H1 (cell line): Measurements from ENCODE around the gene OPCML. TPM values are rescaled to one million over a fixed set of nuclear protein-coding genes. Genes with fewer than 3 reads are reported as not detected.

ENCODE experiments used
- polyA plus RNA-seq, 7 experiments: library from polyadenylated mRNA; depleted of rRNA in 3 of 7; stranded (reverse) in 5 of 7; unstranded in 2 of 7; fragments of >200 nt in 5 of 7; fragments of 200-250 nt in 2 of 7; gene quantifications; 1 replicate in 5 of 7; 2 replicates in 1 of 7; 4 replicates in 1 of 7; pipeline versions ENCODE4 v1.2.1 to v1.2.3, GENCODE V29; 2011 to 2013; ENCODE audit warnings: missing spikeins in 2 of 7, mixed read lengths in 2 of 7
- total RNA-seq: library from RNA; stranded (reverse); fragmentation: NEBNext Ultra II Directional; extraction: Animal tissue kit (Norgen Biotek cat#: 25700); gene quantifications from 2 replicates; pipeline ENCODE4 v1.2.1, GENCODE V29; 2021
- TF ChIP-seq, protein P1 (sequence below), 3 experiments: IDR thresholded peaks; 1 replicate in 2 of 3; 2 replicates in 1 of 3; pipeline versions ENCODE4 v1.5.1 to v1.6.1; 2011; ENCODE audit warnings: low read length in 3 of 3, mild to moderate bottlenecking in 3 of 3, inconsistent platforms in 2 of 3, low read depth in 1 of 3, moderate library complexity in 1 of 3; ENCODE audit not compliant: insufficient read depth in 1 of 3; ENCODE audit errors: control extremely low read depth in 1 of 3

OPCML gene
- total and polyA plus RNA-seq, 2 of the 8 experiments (the other 6 are each of a cell fraction or from before 2014, with no cell fraction given) = 2.3 to 3.1 TPM

DNA sequence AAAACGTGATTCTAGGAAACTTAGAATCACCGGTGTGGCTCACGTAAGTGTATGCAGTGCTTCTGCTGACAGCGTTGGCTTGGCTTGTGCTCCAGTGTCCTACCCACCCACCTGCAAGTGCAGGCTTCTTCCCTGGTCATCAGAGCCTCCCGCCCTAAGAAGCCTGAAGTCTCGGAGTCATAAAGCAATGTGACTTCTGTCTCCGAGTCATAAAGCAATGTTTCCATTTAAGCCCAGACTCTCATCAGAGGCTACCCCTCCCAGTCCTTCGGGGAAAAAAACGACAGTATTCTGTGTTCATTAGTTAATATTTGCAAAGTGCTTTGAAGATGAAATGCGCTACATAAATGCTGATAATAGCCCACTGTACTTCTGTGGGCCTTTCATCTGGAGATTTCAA, 293.8 kb downstream of the OPCML start (continued):
- TF ChIP-seq, protein P1, sequence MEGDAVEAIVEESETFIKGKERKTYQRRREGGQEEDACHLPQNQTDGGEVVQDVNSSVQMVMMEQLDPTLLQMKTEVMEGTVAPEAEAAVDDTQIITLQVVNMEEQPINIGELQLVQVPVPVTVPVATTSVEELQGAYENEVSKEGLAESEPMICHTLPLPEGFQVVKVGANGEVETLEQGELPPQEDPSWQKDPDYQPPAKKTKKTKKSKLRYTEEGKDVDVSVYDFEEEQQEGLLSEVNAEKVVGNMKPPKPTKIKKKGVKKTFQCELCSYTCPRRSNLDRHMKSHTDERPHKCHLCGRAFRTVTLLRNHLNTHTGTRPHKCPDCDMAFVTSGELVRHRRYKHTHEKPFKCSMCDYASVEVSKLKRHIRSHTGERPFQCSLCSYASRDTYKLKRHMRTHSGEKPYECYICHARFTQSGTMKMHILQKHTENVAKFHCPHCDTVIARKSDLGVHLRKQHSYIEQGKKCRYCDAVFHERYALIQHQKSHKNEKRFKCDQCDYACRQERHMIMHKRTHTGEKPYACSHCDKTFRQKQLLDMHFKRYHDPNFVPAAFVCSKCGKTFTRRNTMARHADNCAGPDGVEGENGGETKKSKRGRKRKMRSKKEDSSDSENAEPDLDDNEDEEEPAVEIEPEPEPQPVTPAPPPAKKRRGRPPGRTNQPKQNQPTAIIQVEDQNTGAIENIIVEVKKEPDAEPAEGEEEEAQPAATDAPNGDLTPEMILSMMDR (IDR thresholded peaks at IDR 0.05; ENCODE audit: control extremely low read depth in 1 of 3, insufficient read depth in 1 of 3, low read depth in 1 of 3, low read length in 3 of 3) = no peak
